Measurements from ENCODE around the gene HSPA5.
A peak's percentile ranks its signal among the peaks of the same experiment; 100 is the strongest.

HSPA5 gene

GRCh38 chr9:125189361-125190289, 51.5 kb downstream of the HSPA5 start, which contains the start of gene PPP6C:
Gene PPP6C, minus strand, starts transcription at chr9:125189803. Its CDS starts 85 bp downstream, at chr9:125189718.
- peak; percentile 97 for DNase-seq

GRCh38 chr9:125189011-125189360, 52.2 kb downstream of the HSPA5 start:
- peak; percentile 58 for DNase-seq
